AG09309 (cell line): ENCODE results near the gene POLR1G.
"Not testable (repeated sequence)": the region's sequence is repeated elsewhere in the genome, so short reads cannot be mapped to it uniquely, and the experiment has no call there.

Experiments
- DNase-seq: peaks from one replicate; pipeline ENCODE4 v3.0.0-alpha.2; 2010; ENCODE audit warnings: low read depth
- H3K4me3 ChIP-seq: 2 replicates; pipeline ENCODE4 v1.5.1; 2011; ENCODE audit warnings: mild to moderate bottlenecking, low read depth, low read length, moderate library complexity; ENCODE audit not compliant: control insufficient read depth
- TF ChIP-seq, protein P1 (sequence below): IDR thresholded peaks from 2 replicates; pipeline ENCODE4 v1.5.1; 2011; ENCODE audit warnings: mild to moderate bottlenecking, low read depth, low read length, inconsistent platforms; ENCODE audit not compliant: insufficient read depth, control insufficient read depth; ENCODE audit errors: missing control alignments

POLR1G gene

GRCh38 chr19:45421947-45422498 is 15.6 kb downstream of the POLR1G start:
- DNase-seq, result no peak
- TF ChIP-seq, protein P1, sequence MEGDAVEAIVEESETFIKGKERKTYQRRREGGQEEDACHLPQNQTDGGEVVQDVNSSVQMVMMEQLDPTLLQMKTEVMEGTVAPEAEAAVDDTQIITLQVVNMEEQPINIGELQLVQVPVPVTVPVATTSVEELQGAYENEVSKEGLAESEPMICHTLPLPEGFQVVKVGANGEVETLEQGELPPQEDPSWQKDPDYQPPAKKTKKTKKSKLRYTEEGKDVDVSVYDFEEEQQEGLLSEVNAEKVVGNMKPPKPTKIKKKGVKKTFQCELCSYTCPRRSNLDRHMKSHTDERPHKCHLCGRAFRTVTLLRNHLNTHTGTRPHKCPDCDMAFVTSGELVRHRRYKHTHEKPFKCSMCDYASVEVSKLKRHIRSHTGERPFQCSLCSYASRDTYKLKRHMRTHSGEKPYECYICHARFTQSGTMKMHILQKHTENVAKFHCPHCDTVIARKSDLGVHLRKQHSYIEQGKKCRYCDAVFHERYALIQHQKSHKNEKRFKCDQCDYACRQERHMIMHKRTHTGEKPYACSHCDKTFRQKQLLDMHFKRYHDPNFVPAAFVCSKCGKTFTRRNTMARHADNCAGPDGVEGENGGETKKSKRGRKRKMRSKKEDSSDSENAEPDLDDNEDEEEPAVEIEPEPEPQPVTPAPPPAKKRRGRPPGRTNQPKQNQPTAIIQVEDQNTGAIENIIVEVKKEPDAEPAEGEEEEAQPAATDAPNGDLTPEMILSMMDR, result no peak
- H3K4me3 ChIP-seq, result no peak overlapping the region; the same call in 1 of the 2 replicates

DNA sequence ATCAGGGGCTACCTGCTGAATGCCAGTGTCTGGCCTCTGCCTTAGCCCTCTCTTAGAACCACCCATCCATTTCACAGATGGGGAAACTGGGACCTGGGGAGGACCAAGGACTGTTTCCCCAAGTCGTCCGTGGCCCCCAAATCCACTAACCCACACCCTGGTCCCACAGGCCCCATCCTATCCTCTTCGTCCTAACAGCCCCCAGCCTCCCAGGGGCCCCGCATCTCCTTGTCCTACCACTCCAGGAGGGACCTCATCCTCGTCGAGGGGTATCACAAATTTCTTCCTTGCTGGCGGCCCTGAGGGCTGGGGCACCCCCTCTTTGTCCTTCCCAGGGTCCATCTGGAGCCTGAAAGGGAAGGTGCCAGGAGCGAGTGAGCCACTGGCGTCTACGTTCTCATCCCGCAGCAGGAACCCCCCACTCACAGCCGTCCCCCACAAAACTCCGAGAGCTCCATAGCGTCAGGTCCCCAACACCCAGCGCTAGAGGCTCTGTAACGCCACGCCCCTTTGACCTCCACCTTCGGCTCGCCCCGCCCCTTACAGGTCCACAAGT is 16.7 kb downstream of the POLR1G start:
- peak overlapping the region; percentile 77 for H3K4me3 ChIP-seq
- no peak for DNase-seq
- TF ChIP-seq, protein P1, result no peak

DNA sequence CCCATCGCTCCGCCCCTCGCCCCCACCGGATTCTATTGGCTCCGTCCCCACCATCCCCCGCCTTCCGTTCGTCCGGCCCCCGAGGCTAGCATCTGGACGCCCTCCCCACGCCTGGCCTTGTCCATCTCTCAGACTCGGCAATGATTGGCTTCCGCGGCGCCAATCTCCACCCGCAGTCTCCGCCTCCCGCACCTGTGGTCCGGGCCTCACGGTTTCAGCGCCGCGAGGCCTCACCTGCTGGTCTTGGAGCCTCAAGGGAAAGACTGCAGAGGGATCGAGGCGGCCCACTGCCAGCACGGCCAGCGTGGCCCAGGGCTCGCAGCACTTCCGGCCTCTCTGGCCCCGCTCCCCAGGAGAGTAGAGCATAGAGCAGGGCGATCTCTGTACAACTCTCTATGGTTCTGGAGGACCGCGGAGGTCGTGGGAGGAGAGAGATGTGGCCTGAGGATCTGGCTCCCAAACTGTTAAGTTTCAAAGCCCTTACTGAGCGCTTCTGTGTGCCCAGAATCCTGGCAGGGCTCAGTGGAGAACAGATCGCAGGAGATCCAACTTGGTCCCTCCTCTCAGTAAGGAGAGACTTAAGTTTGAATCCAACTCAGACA is 17.2 kb downstream of the POLR1G start, which contains the start of gene ERCC1:
Gene ERCC1 (minus strand): TSS at position 329 of the 602 bp plus-strand sequence. CDS start 543 bp downstream, outside the sequence.
- peak; percentile 67 for DNase-seq
- peak within 1 kb of the TSS; percentile 77 for H3K4me3 ChIP-seq
- TF ChIP-seq, protein P1, result no peak

DNA sequence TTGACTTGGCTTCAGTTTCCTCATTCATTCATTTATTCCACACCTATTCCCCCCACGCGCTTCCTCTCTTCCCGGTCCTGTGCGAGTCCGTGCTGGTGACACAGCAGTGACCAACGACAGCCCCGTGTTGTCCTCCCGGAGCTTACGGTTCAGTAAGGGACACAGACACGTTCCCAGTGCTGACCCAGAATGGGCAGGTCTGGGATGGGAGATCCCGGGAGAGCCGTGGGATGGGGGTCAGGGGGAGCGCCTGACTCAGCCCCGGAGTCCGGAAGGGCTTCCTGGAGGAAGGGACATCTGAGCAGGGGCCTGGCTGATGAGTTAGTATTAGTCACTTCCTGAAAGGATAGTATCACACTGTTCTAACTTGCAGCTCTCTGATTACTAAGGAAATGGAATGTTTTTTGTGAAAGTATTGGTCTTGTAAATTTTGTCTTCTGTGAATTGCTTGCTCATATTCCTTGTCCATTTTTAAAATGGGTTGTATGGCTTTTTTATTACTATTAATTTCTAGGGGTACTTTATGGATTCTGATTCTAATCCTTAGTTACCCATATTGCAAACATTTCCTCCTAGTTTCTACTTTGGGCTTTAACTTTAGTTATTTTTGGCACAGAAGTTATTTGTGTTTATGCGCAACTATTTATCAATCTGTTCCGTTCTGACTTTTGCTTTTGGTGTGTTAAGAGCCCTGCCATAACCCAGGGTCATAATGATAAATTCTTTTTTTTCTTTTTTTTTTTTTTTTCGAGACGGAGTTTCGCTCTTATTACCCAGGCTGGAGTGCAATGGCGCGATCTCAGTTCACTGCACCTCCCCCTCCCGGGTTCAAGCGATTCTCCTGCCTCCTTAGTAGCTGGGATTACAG is 18.0 kb downstream of the POLR1G start:
- peak; percentile 84 for DNase-seq

GRCh38 chr19:45428384-45429231 is 22.2 kb downstream of the POLR1G start:
- TF ChIP-seq, protein P1, result peak; percentile 46
- peak overlapping the region; percentile 63 for H3K4me3 ChIP-seq
- no peak for DNase-seq

More for the DNA sequence above, 18.0 kb downstream of the POLR1G start:
- TF ChIP-seq, protein P1, result no peak
- H3K4me3 ChIP-seq, result peak overlapping the region; percentile 77

DNA sequence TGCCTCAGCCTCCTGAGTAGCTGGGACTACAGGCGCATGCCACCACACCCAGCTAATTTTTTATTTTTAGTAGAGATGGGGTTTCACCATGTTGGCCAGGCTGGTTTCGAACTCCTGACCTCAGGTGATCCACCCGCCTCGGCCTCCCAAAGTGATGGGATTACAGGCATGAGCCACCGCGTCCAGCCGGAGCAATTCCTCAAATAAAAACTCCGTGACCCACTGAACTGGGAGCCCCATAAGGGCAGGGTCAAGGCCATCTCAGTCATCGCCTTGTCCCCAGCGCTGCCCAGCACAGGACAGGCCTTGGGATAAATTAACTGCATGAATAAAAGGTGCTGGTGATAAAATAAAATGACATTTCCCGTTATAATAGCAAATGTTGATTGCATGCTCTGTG is 23.5 kb downstream of the POLR1G start:
- not testable (repeated sequence) for H3K4me3 ChIP-seq, DNase-seq

GRCh38 chr19:45431008-45431407 is 24.6 kb downstream of the POLR1G start:
- DNase-seq, H3K4me3 ChIP-seq: not testable (repeated sequence)

GRCh38 chr19:45432543-45432942 is 26.1 kb downstream of the POLR1G start:
- DNase-seq, H3K4me3 ChIP-seq: not testable (repeated sequence)
